ENCODE data around the gene PAPOLA.

Gene PAPOLA

GRCh38 chr14:96586056-96586455 is 83.9 kb downstream of the PAPOLA start:
- no peak for DNase-seq (ENCODE audit: low read depth in 2 of 2)

GRCh38 chr14:96586921-96587822 is 85.0 kb downstream of the PAPOLA start:
- no peak for DNase-seq (ENCODE audit: low read depth in 2 of 2)

- DNase-seq (ENCODE audit: low read depth in 2 of 2): no peak
These were observed 85.7 kb downstream of the PAPOLA start for GRCh38 chr14:96587823-96588385.

GRCh38 chr14:96588410-96589257 is 86.5 kb downstream of the PAPOLA start:
- no peak for DNase-seq (ENCODE audit: low read depth in 2 of 2)

- no peak for DNase-seq (ENCODE audit: low read depth in 2 of 2)
These were observed 87.4 kb downstream of the PAPOLA start for GRCh38 chr14:96589577-96589976.

GRCh38 chr14:96590190-96590864 is 88.1 kb downstream of the PAPOLA start:
- DNase-seq (ENCODE audit: low read depth in 2 of 2): no peak

GRCh38 chr14:96592591-96593386 is 90.6 kb downstream of the PAPOLA start:
- peak; percentile 50 to 59 for DNase-seq (ENCODE audit: low read depth in 2 of 2)

GRCh38 chr14:96594961-96595360 is 92.8 kb downstream of the PAPOLA start:
- DNase-seq (ENCODE audit: low read depth in 2 of 2): no peak

GRCh38 chr14:96597680-96598079 is 95.5 kb downstream of the PAPOLA start:
- no peak for DNase-seq (ENCODE audit: low read depth in 2 of 2)

GRCh38 chr14:96598332-96598928 is 96.2 kb downstream of the PAPOLA start:
- no peak for DNase-seq (ENCODE audit: low read depth in 2 of 2)

- no peak for DNase-seq (ENCODE audit: low read depth in 2 of 2)
These were observed 96.9 kb downstream of the PAPOLA start for GRCh38 chr14:96599076-96599475.

GRCh38 chr14:96602186-96602585 is 100.0 kb downstream of the PAPOLA start:
- no peak for DNase-seq (ENCODE audit: low read depth in 2 of 2)

- no peak for DNase-seq (ENCODE audit: low read depth in 2 of 2)
These were observed 101.4 kb downstream of the PAPOLA start for GRCh38 chr14:96603350-96604255.

- no peak for DNase-seq (ENCODE audit: low read depth in 2 of 2)
These were observed 112.3 kb downstream of the PAPOLA start for GRCh38 chr14:96614481-96614881.

GRCh38 chr14:96616161-96616721 is 114.1 kb downstream of the PAPOLA start:
- DNase-seq (ENCODE audit: low read depth in 2 of 2): no peak
